ENCODE results near the gene MMP15.

GRCh38 chr16:58019866-58020538 lies 5.6 kb upstream of the MMP15 start:
- TF ChIP-seq, protein P1, sequence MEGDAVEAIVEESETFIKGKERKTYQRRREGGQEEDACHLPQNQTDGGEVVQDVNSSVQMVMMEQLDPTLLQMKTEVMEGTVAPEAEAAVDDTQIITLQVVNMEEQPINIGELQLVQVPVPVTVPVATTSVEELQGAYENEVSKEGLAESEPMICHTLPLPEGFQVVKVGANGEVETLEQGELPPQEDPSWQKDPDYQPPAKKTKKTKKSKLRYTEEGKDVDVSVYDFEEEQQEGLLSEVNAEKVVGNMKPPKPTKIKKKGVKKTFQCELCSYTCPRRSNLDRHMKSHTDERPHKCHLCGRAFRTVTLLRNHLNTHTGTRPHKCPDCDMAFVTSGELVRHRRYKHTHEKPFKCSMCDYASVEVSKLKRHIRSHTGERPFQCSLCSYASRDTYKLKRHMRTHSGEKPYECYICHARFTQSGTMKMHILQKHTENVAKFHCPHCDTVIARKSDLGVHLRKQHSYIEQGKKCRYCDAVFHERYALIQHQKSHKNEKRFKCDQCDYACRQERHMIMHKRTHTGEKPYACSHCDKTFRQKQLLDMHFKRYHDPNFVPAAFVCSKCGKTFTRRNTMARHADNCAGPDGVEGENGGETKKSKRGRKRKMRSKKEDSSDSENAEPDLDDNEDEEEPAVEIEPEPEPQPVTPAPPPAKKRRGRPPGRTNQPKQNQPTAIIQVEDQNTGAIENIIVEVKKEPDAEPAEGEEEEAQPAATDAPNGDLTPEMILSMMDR (IDR thresholded peaks at IDR 0.05): no peak
- no peak for TF ChIP-seq EP300 (IDR thresholded peaks at IDR 0.05)
